HepG2 (cell line): Measurements from ENCODE around the gene LIN28A. TPM values are rescaled to one million over a fixed set of nuclear protein-coding genes. Genes with fewer than 3 reads are reported as not detected.

Experiments
- ATAC-seq: fragments of 200-7000 bp; cut with Tn5 transposase; 3 replicates; pipeline ENCODE4 v1.9.1; 2020; ENCODE audit warnings: mild to moderate bottlenecking, moderate library complexity
- BruUV-seq: library from RNA; stranded (reverse); fragments of 400-500 nt; replicated peaks from 2 replicates; lab custom pipeline; 2021; lab: Mats Ljungman, UMichigan
- CTCF ChIA-PET: fragments of 300-600 bp; formaldehyde crosslinking; extraction: SDS; loops from one replicate; lab custom pipeline; 2021; ENCODE audit warnings: low total read pairs, inconsistent platforms, low intra/inter-chr PET ratio; lab: Yijun Ruan, JAX
- POLR2A ChIA-PET: fragments of 350-600 bp; sonication (Branson Sonifier 250); formaldehyde crosslinking; loops from one replicate; lab custom pipeline; 2020; ENCODE audit warnings: antibody characterized with exemption, inconsistent platforms; lab: Yijun Ruan, JAX
- DNase-seq: peaks from one replicate; pipeline ENCODE4 v3.0.0-alpha.2; 2015; ENCODE audit warnings: low spot score
- FAIRE-seq: peaks from 3 replicates; lab custom pipeline; 2011; peaks lifted over from hg19 to GRCh38; lab: Jason Lieb, UNC
- H2AFZ ChIP-seq: one replicate; pipeline ENCODE4 v1.6.1; 2011; ENCODE audit warnings: low read length, inconsistent platforms
- H3K27ac ChIP-seq: fragments of 300-600 bp; 3 replicates; pipeline ENCODE4 v1.8.0; 2011; ENCODE audit warnings: mixed run types, mild to moderate bottlenecking, mixed read lengths, low read length, inconsistent platforms; ENCODE audit not compliant: insufficient read depth; ENCODE audit errors: extremely low read length
- H3K27me3 ChIP-seq, 2 experiments: fragments of 200-600 bp in 1 of 2; 2 replicates in 1 of 2; 3 replicates in 1 of 2; pipeline versions ENCODE4 v1.6.0 to v1.8.0; 2011; ENCODE audit warnings: low read length in 2 of 2, mild to moderate bottlenecking in 2 of 2, moderate library complexity in 2 of 2, inconsistent platforms in 1 of 2; ENCODE audit not compliant: insufficient read depth in 2 of 2, control insufficient read depth in 1 of 2
- H3K36me3 ChIP-seq, 2 experiments: fragments of 200-600 bp in 1 of 2; replicated peaks in 1 of 2; 2 replicates in 1 of 2; 3 replicates in 1 of 2; pipeline versions ENCODE4 v1.5.1 to v1.8.0; 2011; ENCODE audit warnings: low read length in 2 of 2, inconsistent platforms in 1 of 2; ENCODE audit not compliant: insufficient read depth in 2 of 2, control insufficient read depth in 1 of 2
- H3K4me1 ChIP-seq: 2 replicates; pipeline ENCODE4 v1.5.1; 2012; ENCODE audit warnings: low read length, inconsistent platforms; ENCODE audit not compliant: insufficient read depth
- H3K4me2 ChIP-seq: 2 replicates; pipeline ENCODE4 v1.6.0; 2011; ENCODE audit warnings: low read depth, low read length, inconsistent platforms
- H3K4me3 ChIP-seq, 3 experiments: fragments of 200-600 bp in 1 of 3; sonication (generic), shearing (Covaris generic) in 1 of 3; replicated peaks in 1 of 3; 2 replicates each; pipeline ENCODE4 v1.5.1; 2011 to 2016; ENCODE audit warnings: low read length in 3 of 3, inconsistent platforms in 2 of 3, low read depth in 2 of 3, mild to moderate bottlenecking in 2 of 3, control low read depth in 1 of 3, mixed read lengths in 1 of 3; ENCODE audit not compliant: insufficient read depth in 1 of 3
- H3K79me2 ChIP-seq: one replicate; pipeline ENCODE4 v1.6.1; 2011; ENCODE audit warnings: low read length, inconsistent platforms; ENCODE audit not compliant: insufficient read depth
- H3K9ac ChIP-seq: 2 replicates; pipeline ENCODE4 v1.6.0; 2011; ENCODE audit warnings: mild to moderate bottlenecking, low read depth, low read length, inconsistent platforms; ENCODE audit not compliant: insufficient read depth
- H3K9me3 ChIP-seq: 2 replicates; pipeline ENCODE4 v1.5.1; 2012; ENCODE audit warnings: mild to moderate bottlenecking, low read length
- H4K20me1 ChIP-seq: 2 replicates; pipeline ENCODE4 v1.6.0; 2011; ENCODE audit warnings: inconsistent platforms, mild to moderate bottlenecking, low read length, moderate library complexity; ENCODE audit not compliant: insufficient read depth
- ESRRA ChIP-seq: sonication (generic); formaldehyde crosslinking; IDR thresholded peaks from 2 replicates; pipeline ENCODE4 v1.5.1; 2020; ENCODE audit warnings: mild to moderate bottlenecking, low read depth, missing genetic modification reagents
- NFIC ChIP-seq: IDR thresholded peaks from 2 replicates; pipeline ENCODE4 v1.6.1; 2012; ENCODE audit warnings: mild to moderate bottlenecking, low read length, inconsistent platforms
- PHB2 ChIP-seq: fragments of 450-650 bp; IDR thresholded peaks from 2 replicates; pipeline ENCODE4 v1.6.1; 2018; ENCODE audit not compliant: partially characterized antibody
- ZSCAN9 ChIP-seq: IDR thresholded peaks from 2 replicates; pipeline ENCODE4 v1.6.1; 2016; ENCODE audit warnings: borderline replicate concordance
- WGBS: methylation state at CpG from one replicate; pipeline ENCODE4 v1.1.6; 2017; ENCODE audit warnings: low lambda C conversion rate; 5-methylcytosine and 5-hydroxymethylcytosine counted together
- in situ Hi-C: cut with HindIII; loops from 2 replicates; pipeline ENCODE4 v1.10.0; 2017; ENCODE audit warnings: low pct_unique_long_range_greater_than_20kb; ENCODE audit not compliant: extremely low pct_ligation_motif_present
- intact Hi-C: fragments of 100-400 bp; cut with micrococcal nuclease; formaldehyde crosslinking; loops from one replicate; pipeline ENCODE4 v1.10.0; 2022; ENCODE audit not compliant: unreplicated experiment
- polyA plus RNA-seq, 8 experiments: library from polyadenylated mRNA; depleted of rRNA in 3 of 8; stranded (reverse) in 7 of 8; unstranded in 1 of 8; fragments of >200 nt; fragmentation: Illumina TruSeq in 4 of 8; extraction: Trizol in 4 of 8; gene quantifications; 2 replicates each; pipeline versions ENCODE4 v1.2.1 to v1.2.3, GENCODE V29; 2011 to 2016; ENCODE audit warnings: low read depth in 4 of 8, missing spikeins in 1 of 8, mixed read lengths in 1 of 8; ENCODE audit not compliant: insufficient read depth in 1 of 8
- total RNA-seq, 5 experiments: library from RNA; depleted of rRNA; stranded (reverse); fragments of >200 nt; fragmentation: Illumina TruSeq; extraction: Trizol; gene quantifications; 2 replicates each; pipeline ENCODE4 v1.2.3, GENCODE V29; 2016; ENCODE audit warnings: low read depth in 1 of 5
- TF ChIP-seq, protein P1 (sequence below): conservative IDR thresholded peaks from 2 replicates; pipeline ENCODE4 v1.6.1; 2018; ENCODE audit warnings: missing genetic modification reagents

The LIN28A gene
- total and polyA plus RNA-seq, 2 of the 13 experiments (the other 11 are each of a cell fraction or from before 2014, with no cell fraction given): not detected

DNA sequence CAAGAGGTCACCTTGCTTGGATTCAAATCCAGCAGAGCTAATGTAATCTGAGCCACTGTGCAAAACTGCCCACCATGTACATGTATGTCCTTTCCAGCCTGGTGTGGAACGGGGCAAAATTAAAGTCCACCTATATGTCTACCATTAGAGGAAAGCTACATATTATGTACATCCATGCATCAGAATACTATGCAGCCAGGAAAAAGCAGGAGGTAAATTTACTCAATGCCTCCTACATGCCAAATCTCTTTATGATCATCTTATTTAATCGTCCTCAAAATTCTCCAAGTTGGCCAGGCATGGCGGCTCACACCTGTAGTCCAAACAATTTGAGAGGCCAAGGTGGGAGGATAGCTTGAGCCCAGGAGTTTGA lies 31.8 kb upstream of the LIN28A start:
- no peaks in the 10 kb centered on the region for H3K27me3 ChIP-seq
- H3K36me3 ChIP-seq: no peaks in the 10 kb centered on the region
- no peak overlapping the region for H3K4me3 ChIP-seq
- ChIA-PET CTCF (no interaction called here), POLR2A (interaction anchor here (0.7 kb wide), 1 partner anchor 27 kb away, joined by 3 read pairs; no protein-coding TSS in a partner anchor)
- intact Hi-C loops (no loop called here), in situ Hi-C loops (no loop called here)
- no peak overlapping the region for H3K9ac ChIP-seq
- ATAC-seq (no peak), FAIRE-seq (no peak), DNase-seq (no peak)
- no peaks in the 10 kb centered on the region for H4K20me1 ChIP-seq
- no peak overlapping the region for H3K4me2 ChIP-seq
- H3K27ac ChIP-seq: no peak overlapping the region
- no TSS peak for BruUV-seq
- H2AFZ ChIP-seq: no peak overlapping the region
- H3K4me1 ChIP-seq: no peaks in the 10 kb centered on the region
- H3K9me3 ChIP-seq: no peaks in the 10 kb centered on the region
- whole genome bisulfite sequencing: 67% methylated on average over 3 of the region's 3 CpGs
- TF ChIP-seq ZSCAN9 (CRISPR knock-in tag) (no peak), NFIC (no peak)
- no peaks in the 10 kb centered on the region for H3K79me2 ChIP-seq

DNA sequence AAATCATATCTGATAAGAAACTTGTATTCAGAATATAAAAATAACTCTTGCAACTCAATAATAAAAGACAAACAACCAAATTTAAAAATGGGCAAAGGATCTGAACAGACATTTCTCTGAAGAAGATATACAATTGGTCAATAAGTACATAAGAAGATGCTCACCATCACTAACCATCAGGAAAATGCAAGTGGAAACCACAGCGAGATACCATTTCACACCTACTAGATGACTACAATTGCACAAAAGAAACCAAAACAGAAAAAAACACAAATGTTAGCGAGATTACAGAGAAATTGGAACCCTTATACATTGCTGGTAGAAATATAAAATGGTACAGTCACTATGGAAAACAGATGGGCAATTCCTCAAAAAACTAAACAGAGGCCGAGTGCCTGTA lies 26.5 kb upstream of the LIN28A start:
- POLR2A ChIA-PET: no interaction called here
- no peaks in the 10 kb centered on the region for H3K36me3 ChIP-seq
- CTCF ChIA-PET: no interaction called here
- TF ChIP-seq PHB2 (no peak), ESRRA (CRISPR knock-in tag) (no peak)
- TF ChIP-seq, protein P1, sequence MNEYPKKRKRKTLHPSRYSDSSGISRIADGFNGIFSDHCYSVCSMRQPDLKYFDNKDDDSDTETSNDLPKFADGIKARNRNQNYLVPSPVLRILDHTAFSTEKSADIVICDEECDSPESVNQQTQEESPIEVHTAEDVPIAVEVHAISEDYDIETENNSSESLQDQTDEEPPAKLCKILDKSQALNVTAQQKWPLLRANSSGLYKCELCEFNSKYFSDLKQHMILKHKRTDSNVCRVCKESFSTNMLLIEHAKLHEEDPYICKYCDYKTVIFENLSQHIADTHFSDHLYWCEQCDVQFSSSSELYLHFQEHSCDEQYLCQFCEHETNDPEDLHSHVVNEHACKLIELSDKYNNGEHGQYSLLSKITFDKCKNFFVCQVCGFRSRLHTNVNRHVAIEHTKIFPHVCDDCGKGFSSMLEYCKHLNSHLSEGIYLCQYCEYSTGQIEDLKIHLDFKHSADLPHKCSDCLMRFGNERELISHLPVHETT (CRISPR knock-in tag): no peak
- WGBS: 43% methylated on average over 3 of the region's 3 CpGs
- H3K9me3 ChIP-seq: no peaks in the 10 kb centered on the region
- BruUV-seq: no TSS peak
- H3K27ac ChIP-seq: no peak overlapping the region
- peaks cover 25% of the 10 kb centered on the region for H3K4me1 ChIP-seq
- in situ Hi-C loops: no loop called here
- ATAC-seq (no peak), FAIRE-seq (no peak), DNase-seq (no peak)
- H3K4me2 ChIP-seq: no peak overlapping the region
- no peak overlapping the region for H2AFZ ChIP-seq
- no peaks in the 10 kb centered on the region for H3K79me2 ChIP-seq
- no peak overlapping the region for H3K4me3 ChIP-seq
- intact Hi-C loops: no loop called here
- H4K20me1 ChIP-seq: no peaks in the 10 kb centered on the region
- H3K9ac ChIP-seq: no peak overlapping the region
- no peaks in the 10 kb centered on the region for H3K27me3 ChIP-seq
